NCI-H2196 treated with DMSO at 0.1 percent for 48 hours (cell line): ENCODE measurements around the gene ZBTB46.
"Not testable (repeated sequence)": the region's sequence is repeated elsewhere in the genome, so short reads cannot be mapped to it uniquely, and the experiment has no call there.

ENCODE experiments used
- DNase-seq: peaks from one replicate; lab custom pipeline; 2025; ENCODE audit not compliant: unreplicated experiment; lab: John Stamatoyannopoulos, UW

The ZBTB46 gene

GRCh38 chr20:63830841-63831588 is at the start of gene ZBTB46:
Gene ZBTB46, minus strand, starts transcription at chr20:63831264. Its CDS starts 40,507 bp downstream, at chr20:63790757.
- DNase-seq, result peak; percentile 23

GRCh38 chr20:63878899-63879663 is 48.0 kb upstream of the ZBTB46 start:
- no peak for DNase-seq

- no peak for DNase-seq
Measured at GRCh38 chr20:63877755-63878470, 46.8 kb upstream of the ZBTB46 start.

GRCh38 chr20:63876489-63877036 is 45.5 kb upstream of the ZBTB46 start:
- no peak for DNase-seq

GRCh38 chr20:63874241-63874640 is 43.2 kb upstream of the ZBTB46 start:
- DNase-seq, result not testable (repeated sequence)

- DNase-seq, result no peak
Measured at GRCh38 chr20:63873477-63873971, 42.5 kb upstream of the ZBTB46 start.

- no peak for DNase-seq
Measured at GRCh38 chr20:63868264-63868663, 37.2 kb upstream of the ZBTB46 start.

GRCh38 chr20:63867042-63867441 is 36.0 kb upstream of the ZBTB46 start:
- not testable (repeated sequence) for DNase-seq

GRCh38 chr20:63864978-63865640 is 34.0 kb upstream of the ZBTB46 start, which contains the start of gene TPD52L2:
Gene TPD52L2, plus strand, starts transcription at chr20:63865270. Its CDS starts 96 bp downstream, at chr20:63865366.
- DNase-seq, result peak; percentile 99

- DNase-seq, result no peak
Measured at GRCh38 chr20:63864545-63864977, 33.5 kb upstream of the ZBTB46 start.

- peak; percentile 84 for DNase-seq
Measured at GRCh38 chr20:63863798-63864544, 32.9 kb upstream of the ZBTB46 start.

- DNase-seq, result no peak
Measured at GRCh38 chr20:63863021-63863797, 32.1 kb upstream of the ZBTB46 start.

- DNase-seq, result no peak
Measured at GRCh38 chr20:63861981-63862901, 31.2 kb upstream of the ZBTB46 start.

GRCh38 chr20:63861365-63861934 is 30.4 kb upstream of the ZBTB46 start, which contains the start of gene ABHD16B:
Gene ABHD16B, plus strand, starts transcription at chr20:63861498. Its CDS starts 43 bp downstream, at chr20:63861541.
- DNase-seq, result no peak

GRCh38 chr20:63860325-63861051 is 29.4 kb upstream of the ZBTB46 start:
- DNase-seq, result no peak

- no peak for DNase-seq
Measured at GRCh38 chr20:63859166-63859699, 28.2 kb upstream of the ZBTB46 start.
